T-cell (primary cell): ENCODE data around the gene GPR139. TPM values are rescaled to one million over a fixed set of nuclear protein-coding genes. Genes with fewer than 3 reads are reported as not detected.

Experiments
- total RNA-seq, 35 experiments: library from RNA in 6 of 35; stranded (reverse) in 6 of 35; fragments of 120-200 nt in 1 of 35; gene quantifications; one replicate each; pipeline versions ENCODE4 v1.2.1 to v1.2.4 and lab custom pipeline; 2013 to 2026

The GPR139 gene
- total RNA-seq, 5 donors from 2014 or later (not counting 1 experiment from before 2014, with no cell fraction given), result not detected

Other genes starting within 250 kb of the GPR139 start
- gene GPRC5B, start 189.0 kb downstream of the GPR139 start, total RNA-seq, result 1 to 10 TPM; 1.2 to 4.4 (median 1.4) TPM